PFSK-1 (cell line): ENCODE data around the gene IGSF9.

Experiments
- POLR2AphosphoS5 ChIP-seq: IDR thresholded peaks from 2 replicates; pipeline ENCODE4 v1.6.1; 2012; ENCODE audit warnings: low read depth, mild to moderate bottlenecking, control low read depth, low read length, moderate library complexity
- TAF1 ChIP-seq: IDR thresholded peaks from 2 replicates; pipeline ENCODE4 v1.6.1; 2012; ENCODE audit warnings: low read length, control low read depth, borderline replicate concordance; ENCODE audit not compliant: insufficient read depth
- TF ChIP-seq, protein P1 (sequence below), 2 experiments: IDR thresholded peaks; 2 replicates each; pipeline versions ENCODE4 v1.6.1 to v1.8.0; 2011 to 2012; ENCODE audit warnings: low read depth in 2 of 2, low read length in 2 of 2, control low read depth in 1 of 2, inconsistent platforms in 1 of 2, mild to moderate bottlenecking in 1 of 2, moderate library complexity in 1 of 2; ENCODE audit not compliant: insufficient read depth in 1 of 2

DNA sequence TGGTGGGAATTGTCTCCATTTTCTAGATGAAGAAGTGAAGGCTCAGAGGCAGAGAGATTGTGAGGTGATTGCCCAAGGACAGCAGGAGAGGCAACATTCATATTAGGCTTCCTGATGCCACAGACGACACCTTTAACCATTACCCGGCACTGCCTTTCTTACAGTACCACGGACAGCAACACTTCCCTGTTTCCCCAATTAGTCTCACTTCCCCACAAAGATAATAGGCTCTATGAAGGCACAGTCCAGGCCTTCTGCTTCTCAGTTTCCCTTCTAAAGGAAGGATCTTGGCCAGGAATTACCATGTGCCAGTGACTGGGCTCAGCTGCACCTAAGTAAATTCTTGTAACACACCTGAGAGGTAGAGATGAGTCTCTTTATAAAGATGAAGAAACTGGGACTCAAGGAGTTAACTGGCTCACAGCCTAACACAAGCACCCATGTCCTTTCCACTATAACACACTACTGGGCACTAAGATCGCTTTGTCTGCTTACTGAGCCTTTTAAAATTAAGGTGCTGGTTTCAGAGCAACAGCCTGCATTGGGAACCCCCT is 9.6 kb downstream of the IGSF9 start:
- TF ChIP-seq TAF1 (no peak), POLR2AphosphoS5 (no peak)
- TF ChIP-seq, protein P1, sequence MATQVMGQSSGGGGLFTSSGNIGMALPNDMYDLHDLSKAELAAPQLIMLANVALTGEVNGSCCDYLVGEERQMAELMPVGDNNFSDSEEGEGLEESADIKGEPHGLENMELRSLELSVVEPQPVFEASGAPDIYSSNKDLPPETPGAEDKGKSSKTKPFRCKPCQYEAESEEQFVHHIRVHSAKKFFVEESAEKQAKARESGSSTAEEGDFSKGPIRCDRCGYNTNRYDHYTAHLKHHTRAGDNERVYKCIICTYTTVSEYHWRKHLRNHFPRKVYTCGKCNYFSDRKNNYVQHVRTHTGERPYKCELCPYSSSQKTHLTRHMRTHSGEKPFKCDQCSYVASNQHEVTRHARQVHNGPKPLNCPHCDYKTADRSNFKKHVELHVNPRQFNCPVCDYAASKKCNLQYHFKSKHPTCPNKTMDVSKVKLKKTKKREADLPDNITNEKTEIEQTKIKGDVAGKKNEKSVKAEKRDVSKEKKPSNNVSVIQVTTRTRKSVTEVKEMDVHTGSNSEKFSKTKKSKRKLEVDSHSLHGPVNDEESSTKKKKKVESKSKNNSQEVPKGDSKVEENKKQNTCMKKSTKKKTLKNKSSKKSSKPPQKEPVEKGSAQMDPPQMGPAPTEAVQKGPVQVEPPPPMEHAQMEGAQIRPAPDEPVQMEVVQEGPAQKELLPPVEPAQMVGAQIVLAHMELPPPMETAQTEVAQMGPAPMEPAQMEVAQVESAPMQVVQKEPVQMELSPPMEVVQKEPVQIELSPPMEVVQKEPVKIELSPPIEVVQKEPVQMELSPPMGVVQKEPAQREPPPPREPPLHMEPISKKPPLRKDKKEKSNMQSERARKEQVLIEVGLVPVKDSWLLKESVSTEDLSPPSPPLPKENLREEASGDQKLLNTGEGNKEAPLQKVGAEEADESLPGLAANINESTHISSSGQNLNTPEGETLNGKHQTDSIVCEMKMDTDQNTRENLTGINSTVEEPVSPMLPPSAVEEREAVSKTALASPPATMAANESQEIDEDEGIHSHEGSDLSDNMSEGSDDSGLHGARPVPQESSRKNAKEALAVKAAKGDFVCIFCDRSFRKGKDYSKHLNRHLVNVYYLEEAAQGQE (IDR thresholded peaks at IDR 0.05; ENCODE audit: insufficient read depth in 1 of 2, low read depth in 2 of 2, low read length in 2 of 2), result peak; percentile 68 to 91
